ENCODE data around the gene PF4V1. TPM values are rescaled to one million over a fixed set of nuclear protein-coding genes. Genes with fewer than 3 reads are reported as not detected.

PF4V1 gene, protein sequence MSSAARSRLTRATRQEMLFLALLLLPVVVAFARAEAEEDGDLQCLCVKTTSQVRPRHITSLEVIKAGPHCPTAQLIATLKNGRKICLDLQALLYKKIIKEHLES
- total RNA-seq (3.0 TPM), polyA plus RNA-seq (not detected)

GRCh38 chr4:73853246-73853704 is at the start of gene PF4V1:
Gene PF4V1, plus strand, starts transcription at chr4:73853296. Its CDS starts 67 bp downstream, at chr4:73853363.
- Mint-ChIP-seq H3K27me3 (no peaks in the 10 kb centered on the region), H3K36me3 (no peaks in the 10 kb centered on the region), H3K4me3 (peak within 1 kb of the TSS in 2 of 4 donors; percentile 8 to 38), H3K4me1 (peaks cover 0 to 2% (median 0%) of the 10 kb centered on the region in 4 donors), H3K27ac (no peak within 1 kb of the TSS), H3K9me3 (peaks cover 0 to 3% (median 0%) of the 10 kb centered on the region in 7 donors)
- Histone ChIP-seq H3K36me3 (ENCODE audit: control insufficient read depth, insufficient read depth, low read length) (no peaks in the 10 kb centered on the region), H3K27ac (ENCODE audit: insufficient read depth, low read length, poor library complexity, severe bottlenecking) (no peak within 1 kb of the TSS), H3K4me1 (ENCODE audit: control insufficient read depth, insufficient read depth, low read length, poor library complexity, severe bottlenecking) (no peaks in the 10 kb centered on the region), H3K27me3 (ENCODE audit: control insufficient read depth, insufficient read depth, low read length) (no peaks in the 10 kb centered on the region), H3K4me3 (ENCODE audit: low read depth, low read length) (no peak within 1 kb of the TSS), H3K9me3 (ENCODE audit: control insufficient read depth in 2 of 2, low read length in 2 of 2) (no peaks in the 10 kb centered on the region)
- DNase-seq, result no peak
- no peak for ATAC-seq (ENCODE audit: low read depth in 2 of 2)

- H3K27me3 ChIP-seq (ENCODE audit: control insufficient read depth, insufficient read depth, low read length), result no peaks in the 10 kb centered on the region
- Mint-ChIP-seq H3K27ac (no peak overlapping the region), H3K36me3 (no peaks in the 10 kb centered on the region), H3K4me1 (no peaks in the 10 kb centered on the region), H3K9me3 (peaks cover 0 to 5% (median 2%) of the 10 kb centered on the region in 7 donors), H3K27me3 (no peaks in the 10 kb centered on the region), H3K4me3 (no peak overlapping the region)
- ATAC-seq (ENCODE audit: low read depth in 2 of 2) (no peak), DNase-seq (no peak)
- no peak overlapping the region for H3K27ac ChIP-seq (ENCODE audit: insufficient read depth, low read length, poor library complexity, severe bottlenecking)
- no peaks in the 10 kb centered on the region for H3K9me3 ChIP-seq (ENCODE audit: control insufficient read depth in 2 of 2, low read length in 2 of 2)
- no peak overlapping the region for H3K4me3 ChIP-seq (ENCODE audit: low read depth, low read length)
- H3K4me1 ChIP-seq (ENCODE audit: control insufficient read depth, insufficient read depth, low read length, poor library complexity, severe bottlenecking), result no peaks in the 10 kb centered on the region
- H3K36me3 ChIP-seq (ENCODE audit: control insufficient read depth, insufficient read depth, low read length), result no peaks in the 10 kb centered on the region
These were observed 42.9 kb upstream of the PF4V1 start for GRCh38 chr4:73810191-73810590.

DNA sequence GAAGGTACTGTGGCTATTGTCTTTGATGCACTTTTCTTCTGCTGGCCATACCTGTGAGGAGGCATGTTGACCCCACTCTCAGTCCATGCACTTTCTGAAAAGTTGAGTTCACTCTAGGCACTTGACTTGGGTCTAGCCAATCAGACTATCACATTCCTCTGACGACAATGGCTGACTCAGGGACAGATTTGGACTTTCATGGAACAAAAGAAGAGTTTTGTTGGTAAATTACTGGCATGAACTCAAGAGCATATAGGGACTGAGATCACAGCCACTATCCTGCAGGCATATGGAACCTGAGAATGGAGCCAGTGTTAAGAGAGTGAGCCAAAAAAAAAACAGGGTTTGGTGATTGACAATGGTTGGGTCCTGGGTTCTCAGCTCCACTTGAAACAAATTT is 41.3 kb upstream of the PF4V1 start:
- no peaks in the 10 kb centered on the region for H3K36me3 Mint-ChIP-seq
- H3K4me1 Mint-ChIP-seq, result no peaks in the 10 kb centered on the region
- ATAC-seq (ENCODE audit: low read depth in 2 of 2), result no peak
- Histone ChIP-seq H3K4me3 (ENCODE audit: low read depth, low read length) (no peak overlapping the region), H3K9me3 (ENCODE audit: control insufficient read depth in 2 of 2, low read length in 2 of 2) (no peaks in the 10 kb centered on the region), H3K27me3 (ENCODE audit: control insufficient read depth, insufficient read depth, low read length) (no peaks in the 10 kb centered on the region), H3K4me1 (ENCODE audit: control insufficient read depth, insufficient read depth, low read length, poor library complexity, severe bottlenecking) (no peaks in the 10 kb centered on the region), H3K36me3 (ENCODE audit: control insufficient read depth, insufficient read depth, low read length) (no peaks in the 10 kb centered on the region), H3K27ac (ENCODE audit: insufficient read depth, low read length, poor library complexity, severe bottlenecking) (no peak overlapping the region)
- H3K4me3 Mint-ChIP-seq, result no peak overlapping the region
- no peak overlapping the region for H3K27ac Mint-ChIP-seq
- peaks cover 0 to 4% (median 2%) of the 10 kb centered on the region in 7 donors for H3K9me3 Mint-ChIP-seq
- DNase-seq, result no peak
- H3K27me3 Mint-ChIP-seq, result no peaks in the 10 kb centered on the region

DNA sequence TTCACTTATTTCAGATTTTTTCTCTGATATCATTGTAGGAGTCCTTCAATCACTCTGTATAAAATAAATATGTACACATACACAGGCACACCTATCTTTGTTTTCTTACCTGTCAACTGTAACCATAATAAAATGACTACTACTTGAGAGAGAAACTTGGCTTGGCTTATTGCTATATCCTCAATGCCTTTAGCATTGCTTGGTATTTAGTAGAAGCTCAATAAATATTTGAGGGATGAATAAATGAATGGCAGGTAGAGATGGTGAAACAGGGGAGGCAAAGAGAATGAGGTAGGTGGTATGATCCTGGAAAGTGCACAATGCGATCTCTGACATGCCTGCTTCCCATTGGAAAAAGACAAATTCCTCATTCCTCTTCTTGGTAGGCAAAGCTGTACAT is 38.4 kb upstream of the PF4V1 start:
- no peaks in the 10 kb centered on the region for H3K36me3 ChIP-seq (ENCODE audit: control insufficient read depth, insufficient read depth, low read length)
- H3K9me3 Mint-ChIP-seq, result peaks cover 0 to 5% (median 3%) of the 10 kb centered on the region in 7 donors
- no peaks in the 10 kb centered on the region for H3K27me3 ChIP-seq (ENCODE audit: control insufficient read depth, insufficient read depth, low read length)
- H3K27ac Mint-ChIP-seq, result no peak overlapping the region
- H3K4me3 Mint-ChIP-seq, result no peak overlapping the region
- ATAC-seq (ENCODE audit: low read depth in 2 of 2) (no peak), DNase-seq (no peak)
- no peaks in the 10 kb centered on the region for H3K9me3 ChIP-seq (ENCODE audit: control insufficient read depth in 2 of 2, low read length in 2 of 2)
- H3K36me3 Mint-ChIP-seq, result no peaks in the 10 kb centered on the region
- no peak overlapping the region for H3K4me3 ChIP-seq (ENCODE audit: low read depth, low read length)
- no peak overlapping the region for H3K27ac ChIP-seq (ENCODE audit: insufficient read depth, low read length, poor library complexity, severe bottlenecking)
- no peaks in the 10 kb centered on the region for H3K4me1 Mint-ChIP-seq
- no peaks in the 10 kb centered on the region for H3K4me1 ChIP-seq (ENCODE audit: control insufficient read depth, insufficient read depth, low read length, poor library complexity, severe bottlenecking)
- no peaks in the 10 kb centered on the region for H3K27me3 Mint-ChIP-seq

DNA sequence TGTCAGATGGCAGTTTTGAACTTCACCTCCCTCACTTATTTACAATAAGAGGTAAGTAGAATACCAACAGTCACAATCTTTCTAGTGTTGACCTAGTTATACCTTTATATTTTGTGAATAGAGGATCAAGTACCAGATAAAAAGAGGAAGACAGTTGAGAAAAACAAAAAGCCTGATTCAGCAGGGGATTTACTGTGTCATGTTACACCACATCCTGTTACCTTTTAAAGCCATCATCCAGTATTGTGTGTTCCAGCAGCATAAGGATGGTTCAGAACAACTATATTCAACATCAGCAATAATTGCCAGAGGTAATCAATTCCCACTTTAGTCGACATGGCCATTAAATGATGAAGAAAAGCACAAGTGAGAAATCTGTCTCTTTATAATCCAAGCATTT is 38.0 kb upstream of the PF4V1 start:
- no peak for ATAC-seq (ENCODE audit: low read depth in 2 of 2)

DNA sequence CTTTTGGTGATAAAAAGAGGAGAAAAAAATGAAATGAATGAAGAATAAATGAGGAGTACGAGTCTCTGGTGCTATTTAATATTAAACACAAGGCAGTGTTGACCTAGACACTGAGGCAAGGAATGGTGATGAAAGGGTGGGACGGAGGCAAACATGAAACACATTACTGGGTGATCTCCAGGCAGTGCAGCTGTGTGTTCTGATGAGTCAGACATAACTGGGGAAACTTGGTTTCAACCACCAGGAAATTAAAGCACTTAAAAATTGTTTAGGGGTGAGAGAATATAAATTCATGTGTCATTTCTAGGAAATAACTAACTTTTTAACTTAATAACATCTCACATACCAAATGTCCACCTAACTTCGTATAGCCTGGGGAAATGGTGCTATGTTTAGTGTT is 36.3 kb upstream of the PF4V1 start:
- H3K4me1 Mint-ChIP-seq, result no peaks in the 10 kb centered on the region
- Histone ChIP-seq H3K36me3 (ENCODE audit: control insufficient read depth, insufficient read depth, low read length) (no peaks in the 10 kb centered on the region), H3K4me3 (ENCODE audit: low read depth, low read length) (no peak overlapping the region), H3K9me3 (ENCODE audit: control insufficient read depth in 2 of 2, low read length in 2 of 2) (no peaks in the 10 kb centered on the region), H3K27ac (ENCODE audit: insufficient read depth, low read length, poor library complexity, severe bottlenecking) (no peak overlapping the region), H3K4me1 (ENCODE audit: control insufficient read depth, insufficient read depth, low read length, poor library complexity, severe bottlenecking) (no peaks in the 10 kb centered on the region), H3K27me3 (ENCODE audit: control insufficient read depth, insufficient read depth, low read length) (no peaks in the 10 kb centered on the region)
- H3K9me3 Mint-ChIP-seq, result peaks cover 0 to 5% (median 3%) of the 10 kb centered on the region in 7 donors
- H3K27ac Mint-ChIP-seq, result no peak overlapping the region
- no peaks in the 10 kb centered on the region for H3K27me3 Mint-ChIP-seq
- no peaks in the 10 kb centered on the region for H3K36me3 Mint-ChIP-seq
- no peak overlapping the region for H3K4me3 Mint-ChIP-seq
- no peak for ATAC-seq (ENCODE audit: low read depth in 2 of 2)
- DNase-seq, result no peak

More for the DNA sequence above, 38.0 kb upstream of the PF4V1 start:
- H3K27me3 Mint-ChIP-seq, result no peaks in the 10 kb centered on the region
- H3K27ac Mint-ChIP-seq, result no peak overlapping the region
- Histone ChIP-seq H3K4me1 (ENCODE audit: control insufficient read depth, insufficient read depth, low read length, poor library complexity, severe bottlenecking) (no peaks in the 10 kb centered on the region), H3K36me3 (ENCODE audit: control insufficient read depth, insufficient read depth, low read length) (no peaks in the 10 kb centered on the region), H3K27ac (ENCODE audit: insufficient read depth, low read length, poor library complexity, severe bottlenecking) (no peak overlapping the region), H3K27me3 (ENCODE audit: control insufficient read depth, insufficient read depth, low read length) (no peaks in the 10 kb centered on the region), H3K4me3 (ENCODE audit: low read depth, low read length) (no peak overlapping the region), H3K9me3 (ENCODE audit: control insufficient read depth in 2 of 2, low read length in 2 of 2) (no peaks in the 10 kb centered on the region)
- H3K4me3 Mint-ChIP-seq, result no peak overlapping the region
- H3K9me3 Mint-ChIP-seq, result peaks cover 0 to 5% (median 3%) of the 10 kb centered on the region in 7 donors
- DNase-seq, result peak in 1 of 3 donors; percentile 5
- H3K36me3 Mint-ChIP-seq, result no peaks in the 10 kb centered on the region
- H3K4me1 Mint-ChIP-seq, result no peaks in the 10 kb centered on the region

DNA sequence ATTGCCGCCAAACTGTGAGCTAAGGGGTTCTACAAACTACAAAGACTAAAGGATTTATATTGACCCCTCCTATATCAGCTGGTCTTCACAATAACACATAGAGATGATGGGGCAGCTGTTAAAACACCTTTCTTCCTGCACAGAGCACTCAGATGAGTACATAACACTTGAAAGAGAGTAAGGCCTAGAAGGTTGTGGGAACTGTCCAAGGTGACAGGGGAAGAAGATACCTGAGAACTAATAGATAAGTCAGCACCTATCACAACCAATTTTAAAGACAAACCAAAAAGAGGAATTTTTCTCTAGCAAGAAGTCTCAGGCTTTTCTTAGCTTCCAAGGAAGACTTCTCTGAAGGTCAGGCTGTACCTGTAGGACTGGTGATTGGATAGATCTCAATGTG is 35.8 kb upstream of the PF4V1 start:
- no peaks in the 10 kb centered on the region for H3K9me3 ChIP-seq (ENCODE audit: control insufficient read depth in 2 of 2, low read length in 2 of 2)
- no peaks in the 10 kb centered on the region for H3K27me3 ChIP-seq (ENCODE audit: control insufficient read depth, insufficient read depth, low read length)
- H3K4me3 ChIP-seq (ENCODE audit: low read depth, low read length), result no peak overlapping the region
- no peaks in the 10 kb centered on the region for H3K4me1 Mint-ChIP-seq
- H3K9me3 Mint-ChIP-seq, result peaks cover 0 to 8% (median 3%) of the 10 kb centered on the region in 7 donors
- no peak overlapping the region for H3K27ac ChIP-seq (ENCODE audit: insufficient read depth, low read length, poor library complexity, severe bottlenecking)
- no peaks in the 10 kb centered on the region for H3K36me3 Mint-ChIP-seq
- H3K4me3 Mint-ChIP-seq, result no peak overlapping the region
- ATAC-seq (ENCODE audit: low read depth in 2 of 2) (no peak), DNase-seq (no peak)
- no peaks in the 10 kb centered on the region for H3K27me3 Mint-ChIP-seq
- no peak overlapping the region for H3K27ac Mint-ChIP-seq
- no peaks in the 10 kb centered on the region for H3K4me1 ChIP-seq (ENCODE audit: control insufficient read depth, insufficient read depth, low read length, poor library complexity, severe bottlenecking)
- no peaks in the 10 kb centered on the region for H3K36me3 ChIP-seq (ENCODE audit: control insufficient read depth, insufficient read depth, low read length)

DNA sequence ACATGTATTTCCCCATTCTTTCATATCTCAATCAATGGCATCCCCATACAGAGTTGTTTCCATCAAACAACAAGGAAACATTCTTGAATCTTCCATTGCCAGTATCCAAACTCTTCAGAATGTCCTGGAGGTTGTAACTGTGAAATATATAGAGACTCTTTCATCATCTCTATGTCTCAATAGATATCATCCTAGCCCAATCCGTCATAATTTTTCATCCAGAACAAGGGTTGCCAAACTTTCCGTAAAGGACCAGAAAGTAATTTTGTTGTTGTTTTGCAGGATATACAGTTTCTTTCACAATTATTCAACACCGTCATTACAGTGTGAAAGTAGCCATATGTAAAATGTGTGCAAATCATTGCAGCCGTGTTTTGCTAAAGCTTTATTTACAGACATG is 31.8 kb upstream of the PF4V1 start:
- Mint-ChIP-seq H3K9me3 (peaks cover 0 to 11% (median 3%) of the 10 kb centered on the region in 7 donors), H3K4me3 (no peak overlapping the region), H3K27ac (no peak overlapping the region), H3K27me3 (no peaks in the 10 kb centered on the region), H3K4me1 (no peaks in the 10 kb centered on the region), H3K36me3 (no peaks in the 10 kb centered on the region)
- no peak overlapping the region for H3K27ac ChIP-seq (ENCODE audit: insufficient read depth, low read length, poor library complexity, severe bottlenecking)
- H3K9me3 ChIP-seq (ENCODE audit: control insufficient read depth in 2 of 2, low read length in 2 of 2), result no peaks in the 10 kb centered on the region
- H3K27me3 ChIP-seq (ENCODE audit: control insufficient read depth, insufficient read depth, low read length), result no peaks in the 10 kb centered on the region
- no peak overlapping the region for H3K4me3 ChIP-seq (ENCODE audit: low read depth, low read length)
- H3K4me1 ChIP-seq (ENCODE audit: control insufficient read depth, insufficient read depth, low read length, poor library complexity, severe bottlenecking), result no peaks in the 10 kb centered on the region
- ATAC-seq (ENCODE audit: low read depth in 2 of 2) (no peak), DNase-seq (no peak)
- H3K36me3 ChIP-seq (ENCODE audit: control insufficient read depth, insufficient read depth, low read length), result no peaks in the 10 kb centered on the region

Measured in CD4-positive, CD25-positive, alpha-beta regulatory T cell (primary cell).